RWPE1 (cell line): ENCODE results near the gene FYN.

Experiments
- CTCF ChIA-PET: fragments of 350-600 bp; sonication (Branson Sonifier 250); formaldehyde crosslinking; extraction: SDS; loops from one replicate; lab custom pipeline; 2021; lab: Yijun Ruan, JAX
- POLR2A ChIA-PET: fragments of 400-600 bp; formaldehyde crosslinking; extraction: SDS; loops from one replicate; lab custom pipeline; 2020; ENCODE audit warnings: antibody characterized with exemption; ENCODE audit not compliant: low non-redundant PET; lab: Yijun Ruan, JAX
- DNase-seq: peaks from one replicate; pipeline ENCODE4 v3.0.0; 2012; ENCODE audit warnings: low spot score
- H3K27ac ChIP-seq: fragments of 450-650 bp; 2 replicates; pipeline ENCODE4 v1.5.1; 2017
- TF ChIP-seq, protein P1 (sequence below): fragments of 450-650 bp; conservative IDR thresholded peaks from 2 replicates; pipeline ENCODE4 v1.5.1; 2017; ENCODE audit warnings: low read depth, mild to moderate bottlenecking

FYN gene

DNA sequence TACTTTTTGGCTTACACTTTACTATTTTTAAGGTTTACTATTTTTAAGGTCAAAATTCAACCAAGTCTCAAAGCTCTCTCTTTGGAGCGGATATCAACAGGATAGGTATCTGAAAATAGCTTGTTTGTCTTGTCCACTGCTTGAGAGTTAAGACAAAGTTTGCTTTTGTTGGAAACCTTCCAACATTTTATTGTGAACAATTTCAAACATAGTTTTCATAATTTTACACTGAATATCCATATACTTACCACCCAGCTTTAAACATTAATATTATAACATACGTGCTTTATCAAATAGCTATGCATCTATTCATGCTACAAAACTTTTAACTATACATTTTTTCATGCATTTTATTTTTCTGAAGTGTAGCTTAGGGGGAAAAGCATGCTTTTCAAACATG, 109.9 kb downstream of the FYN start:
- CTCF ChIA-PET = interaction anchor here (0.6 kb wide), 1 partner anchor 26 kb away, joined by 3 read pairs; no protein-coding TSS in a partner anchor
- H3K27ac ChIP-seq = no peak overlapping the region
- POLR2A ChIA-PET = no interaction called here
- TF ChIP-seq, protein P1, sequence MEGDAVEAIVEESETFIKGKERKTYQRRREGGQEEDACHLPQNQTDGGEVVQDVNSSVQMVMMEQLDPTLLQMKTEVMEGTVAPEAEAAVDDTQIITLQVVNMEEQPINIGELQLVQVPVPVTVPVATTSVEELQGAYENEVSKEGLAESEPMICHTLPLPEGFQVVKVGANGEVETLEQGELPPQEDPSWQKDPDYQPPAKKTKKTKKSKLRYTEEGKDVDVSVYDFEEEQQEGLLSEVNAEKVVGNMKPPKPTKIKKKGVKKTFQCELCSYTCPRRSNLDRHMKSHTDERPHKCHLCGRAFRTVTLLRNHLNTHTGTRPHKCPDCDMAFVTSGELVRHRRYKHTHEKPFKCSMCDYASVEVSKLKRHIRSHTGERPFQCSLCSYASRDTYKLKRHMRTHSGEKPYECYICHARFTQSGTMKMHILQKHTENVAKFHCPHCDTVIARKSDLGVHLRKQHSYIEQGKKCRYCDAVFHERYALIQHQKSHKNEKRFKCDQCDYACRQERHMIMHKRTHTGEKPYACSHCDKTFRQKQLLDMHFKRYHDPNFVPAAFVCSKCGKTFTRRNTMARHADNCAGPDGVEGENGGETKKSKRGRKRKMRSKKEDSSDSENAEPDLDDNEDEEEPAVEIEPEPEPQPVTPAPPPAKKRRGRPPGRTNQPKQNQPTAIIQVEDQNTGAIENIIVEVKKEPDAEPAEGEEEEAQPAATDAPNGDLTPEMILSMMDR = no peak
- no peak for DNase-seq

DNA sequence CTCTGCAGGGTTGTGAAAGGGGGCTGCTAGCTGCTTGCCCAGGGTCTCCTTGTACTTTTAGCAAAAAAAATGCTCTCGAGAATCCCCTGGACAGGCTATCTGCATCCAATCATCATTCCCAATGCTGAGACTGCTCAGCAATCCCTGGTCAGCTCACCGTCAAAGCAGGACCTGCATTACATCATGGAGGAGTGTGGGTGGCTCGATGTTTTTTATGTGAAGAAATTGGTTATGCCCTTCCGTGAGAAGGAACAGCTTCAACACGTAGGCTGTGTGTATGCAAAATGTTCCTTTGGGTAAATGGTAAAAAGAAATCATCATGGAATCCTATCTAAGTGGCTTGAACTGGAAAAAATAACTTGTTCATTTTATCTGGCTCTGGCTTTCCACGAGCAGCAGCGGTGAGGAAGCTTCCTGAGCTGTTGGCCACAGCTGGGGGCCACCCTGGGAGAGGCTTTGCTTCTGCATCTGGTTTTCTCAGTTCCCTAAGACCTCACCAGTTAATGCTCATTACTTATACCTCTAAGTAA, 111.4 kb downstream of the FYN start:
- no peak for DNase-seq
- ChIA-PET CTCF (interaction anchor here (0.6 kb wide), 2 partner anchors 8 to 15 kb away, joined by 3 to 6 read pairs; no protein-coding TSS in a partner anchor), POLR2A (no interaction called here)
- TF ChIP-seq, protein P1 = no peak
- H3K27ac ChIP-seq = no peak overlapping the region

DNA sequence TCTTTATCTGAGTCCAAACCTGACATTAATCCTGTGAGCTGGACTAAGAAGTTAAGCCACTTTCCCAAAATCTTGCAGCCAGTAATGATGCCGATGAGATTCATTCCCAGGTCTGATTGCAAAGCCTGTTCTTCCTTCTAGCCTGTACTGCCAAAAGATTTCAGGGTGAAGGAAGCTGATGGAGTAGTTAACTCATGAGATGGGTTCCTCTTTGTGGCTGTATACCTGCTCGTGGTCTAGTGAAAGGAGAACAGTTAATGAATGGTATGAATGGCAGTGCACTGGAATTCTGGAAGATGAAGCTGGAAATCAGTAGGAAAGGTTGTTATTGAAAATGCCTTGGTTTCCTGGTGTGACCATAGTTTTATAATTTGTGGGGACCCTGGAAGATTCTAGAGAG, 112.0 kb downstream of the FYN start:
- ChIA-PET POLR2A (no interaction called here), CTCF (interaction anchor here (0.6 kb wide), 1 partner anchor 8 kb away, joined by 6 read pairs; no protein-coding TSS in a partner anchor)
- H3K27ac ChIP-seq = no peak overlapping the region

DNA sequence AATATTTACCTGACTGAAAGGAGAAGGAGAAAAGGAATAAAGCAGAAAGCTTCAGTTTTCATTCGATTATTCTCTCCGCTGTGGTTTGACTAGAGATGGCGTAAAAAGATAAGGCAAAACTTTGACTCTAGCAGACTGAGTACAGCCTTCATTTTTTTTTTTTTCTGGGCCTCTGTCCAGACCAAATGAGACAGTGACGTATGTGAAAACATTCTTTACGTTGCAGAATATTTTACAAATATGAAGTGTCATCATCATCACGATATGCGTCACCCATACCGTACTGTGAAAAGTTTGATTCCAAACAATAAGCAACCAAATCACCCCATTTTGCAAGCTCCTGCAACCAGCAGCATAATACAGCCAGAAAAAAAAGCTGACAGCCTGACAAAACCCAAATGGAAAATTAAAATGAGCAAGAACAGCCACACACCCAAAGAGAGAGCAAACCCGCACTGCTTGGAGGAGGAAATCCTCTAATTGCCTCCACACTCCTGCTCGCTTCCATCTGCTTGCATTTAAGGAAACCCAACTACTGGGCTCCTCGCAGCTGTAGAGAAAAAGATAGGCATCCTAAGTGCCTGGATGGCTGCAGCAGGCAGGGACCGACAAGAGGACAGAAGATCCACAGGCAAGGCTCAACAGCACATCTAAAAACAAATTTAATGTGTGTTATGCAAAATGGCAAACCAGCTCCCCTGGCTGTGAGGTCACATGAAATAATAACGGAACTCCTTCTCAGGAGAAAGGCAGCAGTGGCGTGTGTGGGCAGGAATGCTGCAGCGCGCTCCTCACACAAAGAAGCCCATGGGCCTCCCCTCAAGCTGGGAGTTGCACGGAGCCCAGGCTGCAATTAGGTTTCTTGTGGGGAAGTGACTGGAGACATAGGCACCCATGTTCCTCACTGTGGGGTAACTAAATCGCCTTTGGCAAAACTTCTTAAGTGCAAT, 113.1 kb downstream of the FYN start:
- no peak overlapping the region for H3K27ac ChIP-seq
- no peak for DNase-seq
- TF ChIP-seq, protein P1 = no peak
- ChIA-PET CTCF (no interaction called here), POLR2A (no interaction called here)

More for the DNA sequence above, 112.0 kb downstream of the FYN start:
- TF ChIP-seq, protein P1 = no peak
- no peak for DNase-seq

DNA sequence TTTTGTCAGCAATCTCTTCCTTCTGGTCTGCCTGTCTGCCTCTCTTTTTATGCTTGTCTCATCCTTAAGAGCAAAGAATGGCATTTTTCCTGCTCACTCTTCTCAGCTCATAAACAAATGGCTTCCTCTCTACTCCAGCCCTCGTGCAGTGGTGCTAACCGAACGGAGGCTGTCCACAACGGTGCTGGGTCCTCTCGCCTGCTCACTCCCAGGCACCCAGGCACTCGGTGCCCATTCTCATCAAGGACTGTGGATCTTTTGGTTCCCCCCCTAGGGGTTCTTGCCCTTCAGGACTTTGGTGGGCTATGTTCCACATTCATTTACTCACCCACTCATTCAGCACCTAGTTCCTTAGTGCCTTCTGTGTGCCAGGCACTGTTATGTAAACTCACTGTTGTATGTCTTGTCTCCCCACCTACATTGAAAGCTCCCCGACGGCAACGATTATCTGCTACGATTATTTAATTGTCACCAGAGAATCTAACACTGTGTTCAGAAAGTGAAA, 113.9 kb downstream of the FYN start:
- no peak for DNase-seq
- H3K27ac ChIP-seq = no peak overlapping the region
- TF ChIP-seq, protein P1 = no peak
- ChIA-PET POLR2A (no interaction called here), CTCF (no interaction called here)

DNA sequence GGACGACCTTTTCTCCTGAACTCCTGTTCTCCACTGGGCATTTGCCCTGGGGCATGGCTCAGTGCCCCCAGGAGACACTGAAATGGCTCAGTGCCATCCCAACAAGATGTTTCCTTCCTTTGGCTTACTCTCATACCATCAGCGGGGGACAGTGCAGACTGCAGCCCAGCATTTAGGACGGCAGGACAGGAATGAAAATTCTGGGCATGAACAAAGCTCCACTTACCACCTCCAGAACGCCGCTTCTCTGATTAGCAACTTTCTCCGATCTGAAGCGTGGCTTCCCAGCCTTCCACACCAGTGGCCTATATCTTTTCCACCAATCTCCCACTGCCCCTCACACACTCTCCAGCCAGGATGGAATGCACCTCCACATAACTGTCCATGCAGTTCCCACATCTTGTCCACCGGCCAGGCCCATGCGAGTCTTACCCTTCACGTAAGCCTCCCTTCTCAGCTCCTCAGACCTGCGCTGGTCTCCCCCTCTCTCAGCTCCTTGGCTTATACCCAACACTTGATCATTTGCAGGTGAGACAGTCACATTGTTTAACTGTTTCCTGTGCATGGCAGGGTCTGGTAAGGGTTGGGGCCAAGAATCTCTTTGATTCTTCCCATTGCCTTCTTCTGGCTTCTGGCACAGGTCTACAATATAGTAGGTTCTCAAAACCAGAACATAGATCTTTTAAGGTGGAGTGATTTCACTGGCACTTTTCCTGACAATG, 114.5 kb downstream of the FYN start:
- TF ChIP-seq, protein P1 = no peak
- H3K27ac ChIP-seq = no peak overlapping the region

More for the DNA sequence above, 114.5 kb downstream of the FYN start:
- POLR2A ChIA-PET = no interaction called here
- no peak for DNase-seq
- CTCF ChIA-PET = no interaction called here
